ENCODE data around the gene FBLN2. TPM values are rescaled to one million over a fixed set of nuclear protein-coding genes. Genes with fewer than 3 reads are reported as not detected.

FBLN2 gene
- total and polyA plus RNA-seq, 4 donors, result 4.3 to 43.4 (median 21.1) TPM

GRCh38 chr3:13683772-13684171 is 134.8 kb downstream of the FBLN2 start:
- WGBS, 2 donors, result 83 to 84% methylated on average over 11 of the region's 11 CpGs
- H3K9ac ChIP-seq (ENCODE audit: insufficient read depth in 1 of 2, low read length in 2 of 2), result no peak overlapping the region
- ATAC-seq (ENCODE audit: insufficient read depth, low FRiP score) (no peak), DNase-seq (no peak)
- no peak overlapping the region for H3K27ac ChIP-seq (ENCODE audit: low read depth in 1 of 2, low read length in 1 of 2)
- no peaks in the 10 kb centered on the region for H3K4me1 ChIP-seq (ENCODE audit: control insufficient read depth in 5 of 5, insufficient read depth in 5 of 5, low read length in 5 of 5)
- H3K27me3 ChIP-seq (ENCODE audit: control insufficient read depth in 3 of 3, insufficient read depth in 3 of 3, low read length in 2 of 3), result no peaks in the 10 kb centered on the region
- TF ChIP-seq, protein P1, sequence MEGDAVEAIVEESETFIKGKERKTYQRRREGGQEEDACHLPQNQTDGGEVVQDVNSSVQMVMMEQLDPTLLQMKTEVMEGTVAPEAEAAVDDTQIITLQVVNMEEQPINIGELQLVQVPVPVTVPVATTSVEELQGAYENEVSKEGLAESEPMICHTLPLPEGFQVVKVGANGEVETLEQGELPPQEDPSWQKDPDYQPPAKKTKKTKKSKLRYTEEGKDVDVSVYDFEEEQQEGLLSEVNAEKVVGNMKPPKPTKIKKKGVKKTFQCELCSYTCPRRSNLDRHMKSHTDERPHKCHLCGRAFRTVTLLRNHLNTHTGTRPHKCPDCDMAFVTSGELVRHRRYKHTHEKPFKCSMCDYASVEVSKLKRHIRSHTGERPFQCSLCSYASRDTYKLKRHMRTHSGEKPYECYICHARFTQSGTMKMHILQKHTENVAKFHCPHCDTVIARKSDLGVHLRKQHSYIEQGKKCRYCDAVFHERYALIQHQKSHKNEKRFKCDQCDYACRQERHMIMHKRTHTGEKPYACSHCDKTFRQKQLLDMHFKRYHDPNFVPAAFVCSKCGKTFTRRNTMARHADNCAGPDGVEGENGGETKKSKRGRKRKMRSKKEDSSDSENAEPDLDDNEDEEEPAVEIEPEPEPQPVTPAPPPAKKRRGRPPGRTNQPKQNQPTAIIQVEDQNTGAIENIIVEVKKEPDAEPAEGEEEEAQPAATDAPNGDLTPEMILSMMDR (IDR thresholded peaks at IDR 0.05; ENCODE audit: control extremely low read depth, extremely low read depth), result no peak
- H3K36me3 ChIP-seq (ENCODE audit: control insufficient read depth in 4 of 4, insufficient read depth in 4 of 4, low read length in 4 of 4), result no peaks in the 10 kb centered on the region
- H3K9me3 ChIP-seq (ENCODE audit: control insufficient read depth in 4 of 4, insufficient read depth in 3 of 4, low read length in 3 of 4), result no peaks in the 10 kb centered on the region
- no peak overlapping the region for H3K4me3 ChIP-seq

DNA sequence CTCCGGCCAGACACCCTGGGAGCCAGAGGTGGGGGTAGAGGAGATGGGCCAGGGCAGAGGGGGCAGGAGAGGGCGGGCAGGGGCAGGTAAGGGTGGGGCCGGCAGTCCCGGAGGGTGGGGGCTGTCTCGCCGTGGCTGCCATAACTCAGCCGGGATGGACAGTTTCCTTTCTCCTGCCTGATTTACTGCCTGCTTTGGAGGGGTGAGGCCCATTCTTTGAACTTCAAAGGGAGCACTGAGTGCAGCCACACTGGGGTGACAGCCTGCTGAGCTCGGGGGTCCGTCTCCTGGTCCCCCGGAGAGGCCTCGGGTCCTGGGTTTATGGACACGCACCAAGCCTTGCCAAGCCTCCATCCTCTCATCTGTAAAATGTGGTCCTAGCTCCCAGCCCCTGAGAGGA is 135.4 kb downstream of the FBLN2 start:
- ATAC-seq (ENCODE audit: insufficient read depth, low FRiP score) (no peak), DNase-seq (no peak)
- no peak overlapping the region for H3K27ac ChIP-seq (ENCODE audit: low read depth in 1 of 2, low read length in 1 of 2)
- WGBS, 2 donors, result 60 to 66% methylated on average over 12 of the region's 12 CpGs
- H3K36me3 ChIP-seq (ENCODE audit: control insufficient read depth in 4 of 4, insufficient read depth in 4 of 4, low read length in 4 of 4), result no peaks in the 10 kb centered on the region
- TF ChIP-seq, protein P1 (IDR thresholded peaks at IDR 0.05; ENCODE audit: control extremely low read depth, extremely low read depth), result no peak
- H3K4me1 ChIP-seq (ENCODE audit: control insufficient read depth in 5 of 5, insufficient read depth in 5 of 5, low read length in 5 of 5), result no peaks in the 10 kb centered on the region
- no peaks in the 10 kb centered on the region for H3K9me3 ChIP-seq (ENCODE audit: control insufficient read depth in 4 of 4, insufficient read depth in 3 of 4, low read length in 3 of 4)
- H3K4me3 ChIP-seq, result no peak overlapping the region
- no peaks in the 10 kb centered on the region for H3K27me3 ChIP-seq (ENCODE audit: control insufficient read depth in 3 of 3, insufficient read depth in 3 of 3, low read length in 2 of 3)
- no peak overlapping the region for H3K9ac ChIP-seq (ENCODE audit: insufficient read depth in 1 of 2, low read length in 2 of 2)

DNA sequence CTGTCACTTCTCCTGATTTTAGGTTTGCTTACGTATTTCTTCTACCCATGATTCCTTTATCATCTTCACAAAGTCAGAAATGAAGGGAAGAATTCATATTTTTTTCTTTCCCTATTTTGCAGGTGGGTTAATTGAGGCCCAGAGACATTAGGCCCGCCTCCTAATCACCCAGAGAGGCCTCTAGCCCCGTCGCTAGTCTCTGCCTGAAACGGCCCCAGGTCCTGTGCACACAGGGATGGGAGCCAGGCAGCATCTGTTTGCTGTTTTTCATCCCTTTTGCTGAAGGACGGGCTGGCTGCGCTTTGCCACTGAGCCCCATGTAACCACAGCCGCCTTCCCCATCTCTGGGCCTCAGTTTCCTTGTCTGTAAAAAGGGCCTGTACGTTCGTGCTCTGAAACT is 135.9 kb downstream of the FBLN2 start:
- DNase-seq, result no peak
- Histone ChIP-seq H3K9ac (ENCODE audit: insufficient read depth in 1 of 2, low read length in 2 of 2) (no peak overlapping the region), H3K36me3 (ENCODE audit: control insufficient read depth in 4 of 4, insufficient read depth in 4 of 4, low read length in 4 of 4) (no peaks in the 10 kb centered on the region), H3K4me3 (no peak overlapping the region), H3K27me3 (ENCODE audit: control insufficient read depth in 3 of 3, insufficient read depth in 3 of 3, low read length in 2 of 3) (no peaks in the 10 kb centered on the region), H3K27ac (ENCODE audit: low read depth in 1 of 2, low read length in 1 of 2) (no peak overlapping the region), H3K4me1 (ENCODE audit: control insufficient read depth in 5 of 5, insufficient read depth in 5 of 5, low read length in 5 of 5) (no peaks in the 10 kb centered on the region), H3K9me3 (ENCODE audit: control insufficient read depth in 4 of 4, insufficient read depth in 3 of 4, low read length in 3 of 4) (no peaks in the 10 kb centered on the region)
- TF ChIP-seq, protein P1 (IDR thresholded peaks at IDR 0.05; ENCODE audit: control extremely low read depth, extremely low read depth), result no peak
- no peak for ATAC-seq (ENCODE audit: insufficient read depth, low FRiP score)
- WGBS, 2 donors, result 74 to 76% methylated on average over 10 of the region's 10 CpGs

DNA sequence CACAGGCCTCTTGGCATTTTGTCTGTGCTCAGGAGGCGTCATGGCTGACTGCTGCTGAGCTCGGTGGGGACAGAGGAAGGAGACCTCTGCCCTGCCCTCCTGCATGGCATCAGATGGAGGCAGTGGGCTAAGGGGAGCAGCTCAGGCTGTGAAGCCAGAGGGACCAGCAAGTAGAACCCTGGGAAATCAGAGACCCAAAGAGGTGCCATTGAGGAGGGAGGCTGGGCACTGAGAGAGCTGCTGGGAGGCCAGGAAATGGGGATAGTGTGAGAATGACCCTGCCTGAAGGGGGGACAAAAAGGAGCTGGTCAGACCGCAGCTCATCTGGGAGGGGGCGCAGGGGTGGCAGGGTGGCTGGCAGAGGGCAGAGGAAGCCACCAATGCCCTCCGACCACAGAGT is 136.8 kb downstream of the FBLN2 start:
- Histone ChIP-seq H3K4me1 (ENCODE audit: control insufficient read depth in 5 of 5, insufficient read depth in 5 of 5, low read length in 5 of 5) (no peaks in the 10 kb centered on the region), H3K4me3 (no peak overlapping the region), H3K9ac (ENCODE audit: insufficient read depth in 1 of 2, low read length in 2 of 2) (no peak overlapping the region), H3K9me3 (ENCODE audit: control insufficient read depth in 4 of 4, insufficient read depth in 3 of 4, low read length in 3 of 4) (no peaks in the 10 kb centered on the region), H3K27ac (ENCODE audit: low read depth in 1 of 2, low read length in 1 of 2) (no peak overlapping the region), H3K36me3 (ENCODE audit: control insufficient read depth in 4 of 4, insufficient read depth in 4 of 4, low read length in 4 of 4) (no peaks in the 10 kb centered on the region), H3K27me3 (ENCODE audit: control insufficient read depth in 3 of 3, insufficient read depth in 3 of 3, low read length in 2 of 3) (no peaks in the 10 kb centered on the region)
- DNase-seq (no peak), ATAC-seq (ENCODE audit: insufficient read depth, low FRiP score) (no peak)
- TF ChIP-seq, protein P1 (IDR thresholded peaks at IDR 0.05; ENCODE audit: control extremely low read depth, extremely low read depth), result no peak
- WGBS, 2 donors, result 75 to 80% methylated on average over 5 of the region's 5 CpGs

Measured in lung (tissue), 12 donors.